ENCODE data around the gene PPM1D.
A peak's percentile ranks its signal among the peaks of the same experiment; 100 is the strongest.
"Not testable (repeated sequence)": the region's sequence is repeated elsewhere in the genome, so short reads cannot be mapped to it uniquely, and the experiment has no call there.

The PPM1D gene

GRCh38 chr17:60599620-60600489, at the start of gene PPM1D:
Gene PPM1D, plus strand, starts transcription at chr17:60600193. Its CDS starts 222 bp downstream, at chr17:60600415.
- peak; percentile 86 for DNase-seq (ENCODE audit: low read depth, low spot score)

GRCh38 chr17:60552255-60552654, 47.7 kb upstream of the PPM1D start:
- H3K27ac ChIP-seq; DNase-seq (ENCODE audit: low read depth, low spot score): not testable (repeated sequence)

More at GRCh38 chr17:60599620-60600489, at the start of gene PPM1D:
- peak within 1 kb of the TSS; percentile 75 for H3K27ac ChIP-seq

GRCh38 chr17:60554377-60554788, 45.6 kb upstream of the PPM1D start:
- no peak overlapping the region for H3K27ac ChIP-seq
- DNase-seq (ENCODE audit: low read depth, low spot score), result no peak

GRCh38 chr17:60555786-60556185, 44.2 kb upstream of the PPM1D start:
- DNase-seq (ENCODE audit: low read depth, low spot score), result no peak
- no peak overlapping the region for H3K27ac ChIP-seq

- DNase-seq (ENCODE audit: low read depth, low spot score), result no peak
- H3K27ac ChIP-seq, result no peak overlapping the region
Measured at GRCh38 chr17:60557805-60558204, 42.2 kb upstream of the PPM1D start.

- no peak for DNase-seq (ENCODE audit: low read depth, low spot score)
- no peak overlapping the region for H3K27ac ChIP-seq
Measured at GRCh38 chr17:60559659-60559994, 40.4 kb upstream of the PPM1D start.

- DNase-seq (ENCODE audit: low read depth, low spot score), result no peak
- H3K27ac ChIP-seq, result no peak overlapping the region
Measured at GRCh38 chr17:60559995-60560859, 39.8 kb upstream of the PPM1D start.

- no peak for DNase-seq (ENCODE audit: low read depth, low spot score)
Measured at GRCh38 chr17:60560860-60561257, 39.1 kb upstream of the PPM1D start.

GRCh38 chr17:60562421-60562820, 37.6 kb upstream of the PPM1D start:
- H3K27ac ChIP-seq, result no peak overlapping the region
- no peak for DNase-seq (ENCODE audit: low read depth, low spot score)

More at GRCh38 chr17:60560860-60561257, 39.1 kb upstream of the PPM1D start:
- H3K27ac ChIP-seq, result no peak overlapping the region

GRCh38 chr17:60563743-60564142, 36.2 kb upstream of the PPM1D start:
- no peak for DNase-seq (ENCODE audit: low read depth, low spot score)
- H3K27ac ChIP-seq, result no peak overlapping the region

- H3K27ac ChIP-seq, result no peak overlapping the region
- no peak for DNase-seq (ENCODE audit: low read depth, low spot score)
Measured at GRCh38 chr17:60565233-60565632, 34.8 kb upstream of the PPM1D start.

- no peak for DNase-seq (ENCODE audit: low read depth, low spot score)
- no peak overlapping the region for H3K27ac ChIP-seq
Measured at GRCh38 chr17:60573236-60574051, 26.5 kb upstream of the PPM1D start.

- DNase-seq (ENCODE audit: low read depth, low spot score), result no peak
- H3K27ac ChIP-seq, result no peak overlapping the region
Measured at GRCh38 chr17:60577147-60577915, 22.7 kb upstream of the PPM1D start.

GRCh38 chr17:60579090-60579489, 20.9 kb upstream of the PPM1D start:
- H3K27ac ChIP-seq, result no peak overlapping the region
- DNase-seq (ENCODE audit: low read depth, low spot score), result no peak

GRCh38 chr17:60579551-60579950, 20.4 kb upstream of the PPM1D start:
- H3K27ac ChIP-seq, result no peak overlapping the region
- no peak for DNase-seq (ENCODE audit: low read depth, low spot score)

- no peak overlapping the region for H3K27ac ChIP-seq
- DNase-seq (ENCODE audit: low read depth, low spot score), result no peak
Measured at GRCh38 chr17:60583008-60583407, 17.0 kb upstream of the PPM1D start.

GRCh38 chr17:60585887-60586286, 14.1 kb upstream of the PPM1D start:
- DNase-seq (ENCODE audit: low read depth, low spot score), result no peak
- H3K27ac ChIP-seq, result no peak overlapping the region

GRCh38 chr17:60586288-60586974, 13.6 kb upstream of the PPM1D start:
- H3K27ac ChIP-seq, result no peak overlapping the region
- DNase-seq (ENCODE audit: low read depth, low spot score), result no peak

- no peak overlapping the region for H3K27ac ChIP-seq
- no peak for DNase-seq (ENCODE audit: low read depth, low spot score)
Measured at GRCh38 chr17:60590070-60590469, 9.9 kb upstream of the PPM1D start.
